HG02588 (cell line): Measurements from ENCODE around the gene ARHGAP24.
A peak's percentile ranks its signal among the peaks of the same experiment; 100 is the strongest.
"Not testable (repeated sequence)": the region's sequence is repeated elsewhere in the genome, so short reads cannot be mapped to it uniquely, and the experiment has no call there.

Source experiments
- ATAC-seq: cut with Tn5 transposase; IDR thresholded peaks from one replicate; pipeline ENCODE4 v1.9.1; 2021; ENCODE audit warnings: mild to moderate bottlenecking, moderate library complexity; ENCODE audit not compliant: unreplicated experiment

ARHGAP24 gene

DNA sequence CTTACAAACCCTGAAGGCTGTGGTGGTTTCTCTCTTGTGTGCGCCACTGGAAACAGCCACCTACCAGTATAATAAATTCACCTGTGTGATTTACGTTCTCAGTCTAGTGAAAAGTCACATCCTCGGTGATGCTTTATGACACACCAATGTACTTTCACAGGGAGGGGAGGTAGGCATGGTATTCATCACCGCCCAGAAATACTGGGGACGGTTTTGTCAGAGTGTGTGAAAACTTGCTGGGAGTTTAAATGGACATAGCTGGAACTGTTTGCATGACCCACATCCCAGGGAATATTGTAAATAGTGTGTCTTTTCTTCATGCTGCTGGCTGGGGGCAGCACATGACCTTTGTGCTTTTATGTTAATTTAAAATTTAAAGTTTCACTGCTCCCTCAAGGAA, 463.1 kb downstream of the ARHGAP24 start:
- no peak for ATAC-seq

DNA sequence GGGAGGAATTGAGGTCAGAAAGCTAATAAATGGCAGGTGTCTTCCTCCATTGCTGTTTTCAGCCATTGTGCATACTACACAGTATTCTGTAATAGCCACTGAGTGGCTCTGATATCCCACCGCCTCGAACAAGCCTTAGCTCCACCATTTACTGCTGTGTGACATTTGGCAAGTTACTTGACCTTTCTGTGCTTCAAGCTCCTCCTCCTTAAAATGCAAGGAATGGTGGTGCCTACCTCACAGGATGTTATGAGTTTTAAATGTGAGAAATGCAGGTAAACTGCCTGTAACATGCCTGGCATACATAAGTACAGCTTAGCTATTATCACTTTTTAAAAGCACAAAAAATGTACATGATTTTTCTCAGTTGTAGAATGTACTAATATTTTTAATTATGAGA, 464.0 kb downstream of the ARHGAP24 start:
- no peak for ATAC-seq

DNA sequence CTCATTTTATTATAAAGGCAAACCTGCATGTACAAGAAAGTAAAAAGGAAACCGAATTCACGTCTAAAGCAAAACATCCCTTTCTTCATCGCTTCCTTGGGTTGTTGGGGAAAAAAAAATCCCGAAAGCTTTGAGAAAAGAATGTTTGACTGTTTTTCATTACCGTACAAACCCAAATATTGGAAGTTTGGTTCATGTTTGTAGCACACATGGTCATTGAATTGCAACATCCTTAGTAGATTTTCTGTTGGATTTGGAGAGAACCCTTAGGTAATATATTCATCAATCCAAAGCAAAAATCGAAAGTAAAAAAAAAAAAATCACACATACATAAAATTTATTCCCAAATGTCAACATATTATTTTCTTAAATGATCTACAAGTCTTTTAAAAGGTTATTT, 464.6 kb downstream of the ARHGAP24 start:
- ATAC-seq = no peak

DNA sequence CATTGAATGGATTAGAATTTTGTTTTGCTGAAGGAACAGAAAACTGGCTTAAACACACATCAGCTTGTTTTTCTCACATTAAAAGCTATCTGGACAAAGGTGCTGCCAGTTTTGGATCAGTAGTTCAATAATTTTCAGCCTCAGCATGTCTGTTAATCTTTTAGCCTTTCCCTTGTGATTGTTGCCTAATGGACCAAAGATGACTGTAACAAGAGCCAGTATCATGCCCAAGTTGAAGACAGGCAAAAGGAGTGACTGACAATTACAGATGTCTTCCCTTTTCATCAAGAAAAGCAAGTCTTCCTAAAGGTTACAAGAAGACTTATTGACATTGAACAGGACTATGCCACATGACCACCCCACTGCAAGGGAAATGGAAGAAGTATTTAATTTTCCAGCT, 465.2 kb downstream of the ARHGAP24 start:
- no peak for ATAC-seq

DNA sequence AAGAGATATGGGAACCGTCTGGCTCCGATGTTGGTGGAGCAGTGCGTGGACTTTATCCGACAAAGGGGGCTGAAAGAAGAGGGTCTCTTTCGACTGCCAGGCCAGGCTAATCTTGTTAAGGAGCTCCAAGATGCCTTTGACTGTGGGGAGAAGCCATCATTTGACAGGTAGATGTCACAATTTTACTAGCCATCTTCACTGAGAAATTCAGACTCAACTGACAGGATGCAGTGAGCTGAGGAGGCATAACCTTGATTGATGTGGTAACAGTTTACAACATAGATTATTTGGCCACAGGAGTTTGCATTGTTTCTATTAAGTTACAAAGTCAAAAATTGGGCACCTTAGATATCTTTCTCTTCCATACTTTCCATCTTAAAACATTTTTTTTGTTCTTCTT, 467.2 kb downstream of the ARHGAP24 start:
- ATAC-seq = no peak

DNA sequence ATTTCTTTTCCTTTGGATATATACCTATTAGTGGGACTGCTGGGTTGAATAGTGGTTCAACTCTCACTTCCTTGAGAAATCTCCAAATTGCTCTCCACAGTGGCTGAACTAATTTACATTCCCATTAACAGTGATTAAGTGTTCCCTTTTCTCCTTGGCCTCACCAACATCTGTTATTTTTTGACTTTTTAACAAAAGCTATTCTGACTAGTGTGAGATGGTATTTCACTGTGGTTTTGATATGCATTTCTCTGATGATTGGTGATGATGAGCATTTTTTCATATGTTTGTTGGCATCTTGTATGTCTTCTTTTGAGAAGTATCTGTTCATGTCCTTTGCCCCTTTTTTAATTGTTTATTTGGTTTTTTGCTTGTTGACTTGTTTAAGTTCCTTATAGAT, 471.9 kb downstream of the ARHGAP24 start:
- no peak for ATAC-seq

DNA sequence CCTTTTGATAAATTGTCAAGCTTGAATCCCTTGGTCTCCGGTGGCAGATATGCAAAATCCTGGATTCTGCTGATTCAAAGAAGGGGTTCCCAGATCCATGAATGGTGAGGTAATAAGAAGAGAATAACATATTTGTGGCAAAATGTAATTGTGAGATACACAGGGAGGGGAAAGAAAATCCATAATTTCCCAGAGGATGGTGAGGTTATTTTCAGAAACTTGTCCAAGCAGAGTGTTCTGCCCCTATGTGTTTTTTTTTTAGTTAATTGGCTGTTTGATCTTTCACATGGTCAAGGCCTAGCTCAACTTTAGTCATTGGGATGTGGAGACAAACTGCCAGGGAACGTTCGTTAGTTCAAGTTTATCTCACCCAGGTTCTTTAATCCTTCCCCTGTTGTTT, 476.1 kb downstream of the ARHGAP24 start:
- no peak for ATAC-seq

DNA sequence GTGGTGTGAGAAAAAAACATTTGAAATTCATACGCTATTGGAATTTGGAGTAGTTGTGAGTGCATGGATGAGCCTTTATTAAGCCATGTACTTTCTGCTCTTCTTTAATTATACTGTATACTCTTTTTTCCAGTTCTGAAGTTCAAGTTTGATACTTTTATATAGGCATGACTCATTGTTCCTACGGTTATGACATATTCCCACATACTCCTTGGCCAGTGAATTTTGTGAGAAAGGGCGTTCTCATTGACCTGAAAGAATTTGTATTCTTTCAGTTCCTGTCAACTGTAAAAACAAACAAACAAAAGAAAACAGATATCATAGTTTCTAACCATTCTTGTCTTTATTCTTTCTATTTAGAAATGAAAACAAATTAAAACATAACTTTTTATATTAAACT, 477.6 kb downstream of the ARHGAP24 start:
- ATAC-seq = no peak

DNA sequence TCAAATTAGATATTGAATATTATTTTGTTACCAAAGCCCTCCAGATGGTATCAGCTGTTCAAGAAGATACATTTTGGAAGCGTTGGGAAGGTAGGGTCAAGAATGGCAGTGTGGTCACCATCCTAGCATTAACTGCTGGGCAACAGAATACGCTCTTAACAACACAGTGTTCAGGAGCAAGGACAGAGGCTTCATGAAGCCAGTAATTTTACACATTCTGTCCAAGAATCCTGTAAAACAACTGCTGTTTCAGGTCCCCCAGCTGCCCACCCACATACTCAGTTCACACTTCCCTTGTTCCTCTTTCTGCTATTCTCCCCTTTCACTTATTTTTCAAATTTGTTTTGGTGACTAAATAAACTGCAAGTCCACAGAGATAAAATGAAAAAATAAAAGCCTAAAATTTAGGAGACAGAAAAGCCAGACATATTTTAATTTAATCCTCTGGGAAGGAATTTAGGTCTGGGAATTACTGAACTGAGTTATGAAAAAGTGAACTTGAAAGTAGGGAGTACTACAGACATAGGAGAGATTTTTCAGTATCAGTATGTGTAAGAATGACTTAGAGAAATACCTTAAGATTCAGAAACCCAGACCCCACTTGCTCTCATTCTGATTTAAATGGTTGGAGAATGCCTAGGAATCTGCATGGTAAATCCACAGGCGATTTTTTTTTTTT, 478.2 kb downstream of the ARHGAP24 start:
- no peak for ATAC-seq

DNA sequence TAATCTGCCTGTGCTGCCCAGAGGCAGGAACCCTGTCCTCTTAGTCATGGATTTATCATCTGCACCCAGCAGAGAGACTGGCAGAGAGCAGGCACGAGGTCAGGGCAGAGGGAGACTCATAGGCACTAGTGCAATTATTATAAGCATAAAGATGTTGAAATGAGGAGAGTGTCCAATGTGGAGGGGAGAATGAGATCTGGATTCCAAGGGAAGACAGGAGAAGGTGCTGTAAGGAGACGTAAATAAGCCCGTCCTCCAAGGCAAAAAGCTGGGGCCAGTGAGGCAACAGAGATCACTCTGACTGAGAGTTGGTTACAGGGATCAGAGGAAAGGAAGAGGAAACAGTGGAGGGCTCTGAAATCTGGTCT, 478.7 kb downstream of the ARHGAP24 start:
- ATAC-seq = no peak

DNA sequence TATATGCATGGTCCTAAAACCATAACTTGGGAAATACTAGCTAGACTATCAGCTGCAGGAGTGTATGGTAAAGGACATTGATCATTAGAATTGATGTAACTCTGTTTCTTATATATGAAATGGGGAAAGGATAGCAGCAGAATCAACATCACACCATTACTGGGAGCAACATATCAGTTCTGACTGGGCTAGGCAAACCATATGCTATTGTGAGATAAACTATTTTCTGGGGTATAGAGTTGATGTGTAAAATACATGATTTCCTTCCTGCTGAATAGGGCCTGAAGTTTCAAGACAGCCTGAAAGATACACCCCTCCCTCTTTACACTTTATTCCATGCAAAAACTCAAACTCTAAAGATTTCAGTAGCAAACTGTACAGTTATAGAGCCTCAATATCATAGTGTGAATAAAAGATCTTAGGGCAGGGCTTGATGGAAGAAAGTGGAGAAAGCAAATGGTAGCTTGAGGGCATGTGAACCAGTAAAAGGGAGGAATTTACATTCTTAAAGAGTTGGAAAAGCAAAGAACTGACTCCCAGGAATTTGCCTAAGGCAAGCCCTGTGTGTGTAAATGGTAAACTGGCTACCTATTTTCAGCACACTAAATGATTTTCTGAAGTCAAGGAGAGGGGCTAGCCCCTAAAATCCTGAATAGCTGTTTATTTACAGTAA, 480.8 kb downstream of the ARHGAP24 start:
- no peak for ATAC-seq

DNA sequence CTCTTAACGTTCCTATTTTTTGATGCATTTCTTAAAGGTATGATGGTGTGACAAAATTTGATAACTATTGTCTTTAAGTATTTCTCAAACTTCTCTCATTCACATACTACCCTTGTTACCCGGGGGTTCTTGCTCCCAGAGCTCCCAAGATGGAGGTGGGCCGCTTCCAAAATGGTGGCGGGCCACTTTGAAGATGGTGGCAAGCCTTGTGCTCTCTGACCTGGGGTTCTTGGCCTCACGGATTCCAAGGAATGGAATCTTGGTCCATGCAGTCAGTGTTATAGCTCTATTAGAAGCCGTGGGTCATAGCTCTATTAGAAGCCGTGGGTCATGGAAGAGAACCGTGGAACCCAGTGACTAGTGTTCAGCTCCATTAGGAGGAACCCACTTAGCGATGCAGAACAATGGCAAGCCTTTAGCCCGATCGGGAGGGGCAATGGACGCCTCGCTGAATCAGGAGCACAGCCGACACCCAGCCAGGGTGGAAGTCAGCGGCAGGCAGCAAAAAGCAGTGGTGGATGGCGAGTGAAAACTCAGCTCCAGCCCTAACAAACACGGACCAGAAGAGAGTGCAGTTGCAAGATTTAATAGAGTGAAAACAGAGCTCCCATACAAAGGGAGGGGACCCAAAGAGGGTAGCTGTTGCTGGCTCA, 481.5 kb downstream of the ARHGAP24 start:
- no peak for ATAC-seq

DNA sequence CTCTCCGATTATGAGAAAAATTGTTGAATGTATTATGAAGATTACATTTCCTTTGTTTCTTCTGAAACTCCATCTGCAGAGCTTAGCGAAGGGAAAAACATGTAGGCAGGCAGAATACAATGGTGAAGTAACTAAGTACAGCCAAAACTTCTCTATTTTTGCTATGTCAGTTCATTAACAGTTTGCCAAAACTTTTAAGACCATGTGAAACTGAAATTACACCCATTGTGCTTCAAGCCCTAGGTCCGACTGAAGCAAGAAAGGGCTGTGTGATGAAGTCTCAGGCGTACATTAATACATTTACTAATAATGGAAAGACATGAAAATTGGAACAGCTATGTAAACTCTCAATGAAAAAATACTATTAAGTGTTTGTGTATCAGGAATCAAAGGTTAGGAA, 486.9 kb downstream of the ARHGAP24 start:
- ATAC-seq = no peak

DNA sequence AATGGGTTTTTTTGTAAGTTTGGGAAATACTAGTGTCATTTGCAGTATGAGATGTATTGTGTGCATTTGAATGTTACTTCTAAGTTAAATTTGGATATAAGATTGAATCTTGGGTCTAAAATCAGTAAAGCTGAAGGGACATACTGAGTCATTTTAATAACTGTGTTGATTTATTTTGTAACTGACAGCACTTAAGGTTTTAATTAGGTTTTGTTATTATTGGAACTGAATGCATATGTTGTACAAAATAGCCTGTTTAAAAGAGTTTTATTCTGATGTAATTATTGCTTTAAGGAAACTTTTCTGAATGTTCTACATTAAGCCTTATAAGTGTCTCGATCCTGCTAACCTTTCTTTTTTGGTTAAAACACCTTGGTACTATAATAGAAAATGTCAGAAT, 488.3 kb downstream of the ARHGAP24 start:
- no peak for ATAC-seq

DNA sequence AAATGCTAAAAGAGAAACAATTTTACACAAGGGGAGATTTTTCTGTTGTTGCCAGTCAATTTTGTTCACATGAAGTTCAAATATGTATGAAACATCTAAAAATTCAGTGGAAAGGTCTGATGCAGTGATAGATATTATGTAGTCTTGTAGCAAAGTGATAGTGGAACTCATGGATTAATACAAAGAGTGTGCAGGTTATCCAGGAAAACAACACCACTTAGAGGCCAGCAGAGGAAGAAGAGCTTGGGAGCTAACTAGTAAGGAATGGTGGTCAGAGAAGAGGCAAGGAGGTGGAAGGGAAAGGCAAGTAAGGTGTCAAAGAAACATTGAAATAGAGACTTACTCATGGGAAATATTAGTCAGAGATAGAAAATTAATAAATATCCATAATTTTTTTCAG, 489.3 kb downstream of the ARHGAP24 start:
- ATAC-seq = no peak

DNA sequence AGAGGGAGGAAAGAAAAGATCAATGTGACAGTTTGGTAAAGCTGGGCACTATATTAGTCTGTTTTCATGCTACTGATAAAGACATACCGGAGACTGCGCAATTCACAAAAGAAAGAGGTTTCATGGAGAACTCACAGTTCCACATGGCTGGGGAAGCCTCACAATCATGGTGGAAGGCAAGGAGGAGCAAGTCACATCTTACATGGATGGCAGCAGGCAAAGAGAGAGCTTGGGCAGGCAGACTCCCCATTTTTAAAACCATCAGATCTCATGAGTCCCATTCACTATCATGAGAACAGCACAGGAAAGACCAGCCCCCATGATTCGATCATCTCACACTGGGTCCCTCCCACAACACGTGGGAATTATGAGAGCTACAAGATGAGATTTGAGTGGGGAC, 490.1 kb downstream of the ARHGAP24 start:
- ATAC-seq = not testable (repeated sequence)

DNA sequence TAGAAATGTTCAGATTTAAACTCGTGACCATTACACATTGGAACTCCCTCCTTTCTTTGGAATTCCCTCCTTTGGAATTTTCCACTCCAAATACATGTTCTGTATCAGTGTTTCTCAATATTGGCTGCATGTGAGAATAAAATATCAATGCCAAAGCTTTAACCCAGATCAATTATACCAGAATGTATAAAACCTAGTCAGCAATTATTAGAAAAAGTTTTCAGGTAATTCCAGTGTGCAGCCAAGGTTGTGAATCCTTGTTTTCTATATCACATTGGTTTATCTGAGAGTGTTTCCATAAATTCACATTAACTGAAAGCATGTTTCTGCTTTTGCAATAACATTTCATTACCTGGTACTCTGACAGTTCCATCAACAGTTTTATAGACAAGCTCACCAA, 490.6 kb downstream of the ARHGAP24 start:
- no peak for ATAC-seq

DNA sequence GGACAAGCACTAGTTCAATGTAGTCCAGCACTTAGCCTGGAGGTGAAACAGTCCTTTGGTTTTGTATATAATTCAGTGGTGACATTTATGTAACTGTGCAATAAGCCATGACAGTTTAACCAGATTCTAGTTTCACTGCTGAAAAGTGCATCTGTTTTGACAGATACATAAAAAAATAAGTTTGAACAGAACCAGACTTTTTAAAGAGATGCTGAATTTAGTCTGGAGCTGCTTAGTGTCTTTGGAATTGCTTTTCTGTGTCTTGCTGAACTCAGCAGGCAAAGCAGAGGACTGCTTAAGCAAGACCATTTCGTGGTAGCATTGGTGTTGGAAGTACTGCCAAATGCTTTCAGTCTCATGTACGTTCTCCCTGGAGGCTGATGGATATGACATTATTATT, 491.4 kb downstream of the ARHGAP24 start:
- ATAC-seq = no peak

DNA sequence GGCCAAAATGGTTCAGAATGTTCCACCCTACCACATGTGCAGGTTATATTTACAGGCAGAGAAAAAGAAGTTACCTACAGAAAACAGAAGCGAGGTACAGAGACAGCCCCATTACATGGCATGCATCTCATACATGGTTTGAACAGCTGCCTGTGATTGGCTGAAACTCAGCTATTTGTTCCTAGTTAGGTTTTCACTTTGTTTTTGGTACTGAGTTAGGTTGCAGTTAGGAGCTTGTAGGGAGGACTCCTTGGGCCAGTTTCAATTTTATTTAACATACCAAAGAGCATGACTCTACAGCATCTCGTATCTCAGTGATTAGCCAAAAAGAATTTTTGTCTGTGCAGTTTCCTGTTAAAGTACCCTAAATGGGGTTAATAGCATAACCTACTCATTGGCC, 492.9 kb downstream of the ARHGAP24 start:
- ATAC-seq = no peak

DNA sequence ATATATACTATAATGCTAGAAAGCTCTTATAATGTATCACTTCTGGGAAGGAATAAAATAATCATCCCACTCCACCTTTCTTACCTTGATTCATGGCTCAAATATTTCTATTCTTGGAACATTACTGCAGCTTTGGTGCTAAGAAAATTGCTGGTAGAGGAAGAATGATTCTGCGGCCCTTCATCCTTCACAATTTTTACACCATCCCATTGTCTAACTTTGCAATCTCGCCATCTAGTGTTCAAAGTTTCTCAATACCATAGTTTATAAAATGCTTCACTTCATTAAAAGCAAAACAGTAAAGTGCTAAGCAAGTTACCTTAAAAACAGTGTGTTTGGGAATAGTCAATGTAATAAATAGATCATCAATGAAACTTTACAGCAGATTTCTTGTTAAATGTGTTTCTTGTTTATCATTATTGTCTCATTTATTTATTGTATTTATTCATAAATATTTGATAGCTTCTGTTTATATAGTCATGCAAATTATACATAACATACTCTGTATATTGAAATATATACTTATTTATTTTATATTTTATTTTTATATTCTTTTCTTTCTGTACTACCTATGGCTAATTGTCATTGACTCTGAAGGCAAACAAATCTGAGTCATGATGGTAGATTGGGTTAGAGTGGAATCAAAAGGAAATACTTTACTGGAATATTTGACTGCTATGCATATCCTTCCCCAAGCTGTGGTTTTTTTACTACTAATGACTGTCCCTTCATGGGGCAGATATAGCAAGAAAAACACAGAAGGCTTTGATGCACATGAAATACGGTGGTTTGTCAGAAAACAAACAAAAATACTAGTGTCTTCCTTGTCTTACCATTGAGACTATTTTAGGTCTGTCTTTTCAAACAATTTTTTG, 494.2 kb downstream of the ARHGAP24 start:
- ATAC-seq = peak; percentile 51

DNA sequence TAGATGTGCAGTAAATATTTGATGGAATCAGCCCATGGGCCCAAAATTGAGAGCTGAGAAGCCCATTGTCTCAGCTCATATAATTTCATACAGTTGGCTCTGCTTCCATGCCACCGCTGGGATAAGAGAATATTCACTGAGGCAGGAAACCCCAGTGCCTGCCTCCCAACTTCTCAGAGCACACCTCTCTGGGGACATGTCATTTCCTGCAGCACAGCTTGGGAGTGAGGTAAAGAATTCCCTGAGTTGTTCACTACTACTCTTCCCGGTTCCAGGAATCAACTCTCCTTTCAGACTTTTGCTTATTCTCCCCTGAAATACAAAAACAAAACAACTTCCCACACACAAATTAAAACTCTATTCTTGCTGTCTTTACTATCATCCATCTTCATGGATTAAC, 495.6 kb downstream of the ARHGAP24 start:
- no peak for ATAC-seq
